PC-9 (cell line): Measurements from ENCODE around the gene ALKBH8. TPM values are rescaled to one million over a fixed set of nuclear protein-coding genes. Genes with fewer than 3 reads are reported as not detected.

Source experiments
- Bru-seq: library from RNA; stranded (reverse); fragments of 400-500 nt; gene quantifications from one replicate; lab custom pipeline; 2021; lab: Mats Ljungman, UMichigan
- BruChase-seq, 2 experiments: library from RNA; stranded (reverse); fragments of 400-500 nt; gene quantifications; one replicate each; lab custom pipeline; 2021; lab: Mats Ljungman, UMichigan
- BruUV-seq: library from RNA; stranded (reverse); fragments of 400-500 nt; replicated peaks from 2 replicates; lab custom pipeline; 2021; lab: Mats Ljungman, UMichigan
- CTCF ChIA-PET: fragments of 300-600 bp; sonication (Branson Sonifier 250); formaldehyde crosslinking; loops from one replicate; lab custom pipeline; 2022; ENCODE audit warnings: antibody characterized with exemption; lab: Charles Lee
- POLR2A ChIA-PET: fragments of 300-600 bp; sonication (Branson Sonifier 250); formaldehyde crosslinking; loops from one replicate; lab custom pipeline; 2022; ENCODE audit warnings: antibody characterized with exemption; ENCODE audit not compliant: unreplicated experiment; lab: Charles Lee
- DNase-seq, 2 experiments: peaks; one replicate each; pipeline versions ENCODE4 v3.0.0 to v3.0.0-alpha.2; 2015 to 2022; ENCODE audit warnings: mixed read lengths in 1 of 2
- H2AFZ ChIP-seq: fragments of 200-600 bp; sonication (generic); 2 replicates; pipeline ENCODE4 v1.8.1; 2017; ENCODE audit warnings: antibody characterized with exemption
- H3F3A ChIP-seq: fragments of 200-600 bp; sonication (generic); 2 replicates; pipeline ENCODE4 v1.8.1; 2017; ENCODE audit warnings: antibody characterized with exemption, mild to moderate bottlenecking, low read depth; ENCODE audit not compliant: insufficient read depth
- H3K27ac ChIP-seq: fragments of 200-600 bp; sonication (generic); 2 replicates; pipeline ENCODE4 v1.6.1; 2016; ENCODE audit warnings: mixed run types
- H3K27me3 ChIP-seq: fragments of 200-600 bp; sonication (generic); 2 replicates; pipeline ENCODE4 v1.6.1; 2016; ENCODE audit warnings: low read depth, mixed run types; ENCODE audit not compliant: insufficient read depth
- H3K36me3 ChIP-seq: fragments of 200-600 bp; sonication (generic); 2 replicates; pipeline ENCODE4 v1.6.1; 2016; ENCODE audit warnings: low read depth, mixed run types
- H3K4me1 ChIP-seq: fragments of 200-600 bp; sonication (generic); replicated peaks from 2 replicates; pipeline ENCODE4 v1.6.1; 2016; ENCODE audit warnings: mixed run types; ENCODE audit not compliant: insufficient read depth
- H3K4me2 ChIP-seq: fragments of 200-600 bp; sonication (generic); 2 replicates; pipeline ENCODE4 v1.6.1; 2017; ENCODE audit warnings: mixed run types
- H3K4me3 ChIP-seq: fragments of 200-600 bp; sonication (generic); 2 replicates; pipeline ENCODE4 v1.6.1; 2016; ENCODE audit warnings: mixed run types
- H3K79me2 ChIP-seq: fragments of 200-600 bp; sonication (generic); 2 replicates; pipeline ENCODE4 v1.6.1; 2017; ENCODE audit warnings: low read depth, mixed run types
- H3K9me2 ChIP-seq: fragments of 200-600 bp; sonication (generic); 2 replicates; pipeline ENCODE4 v1.8.1; 2017; ENCODE audit warnings: mild to moderate bottlenecking; ENCODE audit not compliant: insufficient read depth
- H3K9me3 ChIP-seq: fragments of 200-600 bp; sonication (generic); 2 replicates; pipeline ENCODE4 v1.8.1; 2016; ENCODE audit warnings: low read depth; ENCODE audit not compliant: insufficient read depth
- H4K20me1 ChIP-seq: fragments of 200-600 bp; sonication (generic); 2 replicates; pipeline ENCODE4 v1.8.1; 2017; ENCODE audit not compliant: insufficient read depth
- CTCF ChIP-seq: fragments of 200-600 bp; sonication (generic); conservative IDR thresholded peaks from 2 replicates; pipeline ENCODE4 v1.6.1; 2017; ENCODE audit warnings: mixed run types, antibody characterized with exemption, mild to moderate bottlenecking, moderate library complexity
- EZH2 ChIP-seq: fragments of 200-600 bp; sonication (generic); IDR thresholded peaks from 2 replicates; pipeline ENCODE4 v1.8.0; 2017; ENCODE audit warnings: antibody characterized with exemption, low read depth
- intact Hi-C: fragments of 100-400 bp; cut with micrococcal nuclease; formaldehyde crosslinking; loops from one replicate; pipeline ENCODE4 v1.10.0; 2022; ENCODE audit not compliant: unreplicated experiment
- long read RNA-seq: library from polyadenylated mRNA; stranded (forward); transcript quantifications from one replicate; pipeline ENCODE4 v2.0.0, GENCODE V29; 2022
- total RNA-seq: library from RNA; stranded (reverse); gene quantifications from 2 replicates; pipeline ENCODE4 v1.2.3, GENCODE V29; 2021

ALKBH8 gene
- total RNA-seq (4.2 and 4.4 TPM in 2 replicates), Bru-seq, nascent RNA (percentile 63 among the genes with signal in this experiment), BruChase-seq, experiment 1, labeled RNA remaining after a 2-hour chase (percentile 47 among the genes with signal in this experiment), BruChase-seq, experiment 2, labeled RNA remaining after a 6-hour chase (percentile 52 among the genes with signal in this experiment)
- long read RNA-seq, full-length matches to known transcripts: 2 of 4 reads
- long read RNA-seq, partial matches to known transcripts: 0 of 4 reads
- long read RNA-seq, other reads (novel, unspliced or antisense): 2 of 4 reads

GRCh38 chr11:107565219-107565937, at the start of gene ALKBH8:
TSS of gene ALKBH8 (minus strand) at chr11:107565735. CDS start at chr11:107560893, 4,842 bp downstream.
- Histone ChIP-seq H3K27ac (peak within 1 kb of the TSS; percentile 76), H3K4me3 (peak within 1 kb of the TSS; percentile 83), H3K9me3 (no peaks in the 10 kb centered on the region), H3K4me2 (peak within 1 kb of the TSS; percentile 93), H4K20me1 (no peaks in the 10 kb centered on the region), H2AFZ (peak within 1 kb of the TSS; percentile 98), H3K79me2 (peaks cover 35% of the 10 kb centered on the region), H3K9me2 (no peaks in the 10 kb centered on the region), H3K27me3 (no peaks in the 10 kb centered on the region), H3F3A (peaks cover 36% of the 10 kb centered on the region), H3K4me1 (peaks cover 47% of the 10 kb centered on the region), H3K36me3 (no peaks in the 10 kb centered on the region)
- ChIA-PET CTCF (interaction anchor here (0.5 to 0.9 kb wide), 2 partner anchors 13 to 17 kb away, joined by 3 read pairs; no protein-coding TSS in a partner anchor), POLR2A (no interaction called here)
- no peak for TF ChIP-seq CTCF
- TF ChIP-seq EZH2: no peak
- TSS peak; percentile 44 for BruUV-seq
- intact Hi-C loops: no loop called here
- peak; percentile 47 to 61 for DNase-seq

DNA sequence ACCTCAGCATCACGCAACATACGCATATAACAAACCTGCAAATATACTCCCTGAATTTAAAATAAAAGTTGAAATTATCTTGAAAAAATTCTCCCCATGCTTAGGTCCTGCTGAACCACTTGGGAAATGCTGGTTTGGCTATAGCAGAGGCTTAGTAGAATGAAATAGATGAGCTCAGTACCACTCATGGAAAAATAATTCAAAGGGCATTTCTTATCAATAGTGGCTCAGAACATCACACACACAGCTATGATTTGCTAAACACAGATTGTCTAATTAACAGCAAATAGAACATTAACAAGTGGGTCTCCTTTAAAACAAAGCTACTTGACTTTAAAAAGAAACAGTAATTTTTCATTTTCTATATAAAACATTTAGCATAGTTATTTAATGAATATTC, 46.9 kb upstream of the ALKBH8 start:
- no peaks in the 10 kb centered on the region for H4K20me1 ChIP-seq
- H3K79me2 ChIP-seq: no peaks in the 10 kb centered on the region
- CTCF ChIA-PET: no interaction called here
- no peak for TF ChIP-seq EZH2
- TF ChIP-seq CTCF: no peak
- no peak overlapping the region for H3K4me2 ChIP-seq
- no peak for DNase-seq
- no TSS peak for BruUV-seq
- POLR2A ChIA-PET: no interaction called here
- no peaks in the 10 kb centered on the region; the same call in 1 of the 2 replicates for H3K27me3 ChIP-seq
- H3K9me2 ChIP-seq: peaks cover 4% of the 10 kb centered on the region; the same call in 1 of the 2 replicates
- H2AFZ ChIP-seq: no peak overlapping the region
- no peak overlapping the region for H3K27ac ChIP-seq
- no peaks in the 10 kb centered on the region for H3K36me3 ChIP-seq
- no peak overlapping the region for H3K4me3 ChIP-seq
- no peaks in the 10 kb centered on the region for H3F3A ChIP-seq
- no peaks in the 10 kb centered on the region for H3K9me3 ChIP-seq
- intact Hi-C loops: no loop called here
- no peaks in the 10 kb centered on the region for H3K4me1 ChIP-seq

- BruUV-seq: no TSS peak
- CTCF ChIA-PET: interaction anchor here (0.6 kb wide), 1 partner anchor 395 kb away, joined by 4 read pairs; no protein-coding TSS in a partner anchor
- H3K36me3 ChIP-seq: no peaks in the 10 kb centered on the region
- TF ChIP-seq EZH2 (no peak), CTCF (no peak)
- DNase-seq: no peak
- no peak overlapping the region for H3K27ac ChIP-seq
- H3K27me3 ChIP-seq: no peaks in the 10 kb centered on the region; the same call in 1 of the 2 replicates
- no peak overlapping the region for H3K4me2 ChIP-seq
- H2AFZ ChIP-seq: no peak overlapping the region
- H3K4me3 ChIP-seq: no peak overlapping the region
- no peaks in the 10 kb centered on the region for H4K20me1 ChIP-seq
- no peaks in the 10 kb centered on the region for H3F3A ChIP-seq
- H3K9me2 ChIP-seq: peaks cover 4% of the 10 kb centered on the region; the same call in 1 of the 2 replicates
- H3K79me2 ChIP-seq: no peaks in the 10 kb centered on the region
- POLR2A ChIA-PET: no interaction called here
- intact Hi-C loops: no loop called here
- no peaks in the 10 kb centered on the region for H3K4me1 ChIP-seq
- no peaks in the 10 kb centered on the region for H3K9me3 ChIP-seq
Observed at GRCh38 chr11:107609400-107610218, 44.1 kb upstream of the ALKBH8 start.
